Panc1 (cell line): ENCODE results near the gene SIAH1.

Experiments
- CTCF ChIP-seq: fragments of 450-650 bp; IDR thresholded peaks from 2 replicates; pipeline ENCODE4 v1.5.1; 2017; ENCODE audit warnings: mild to moderate bottlenecking
- POLR2AphosphoS5 ChIP-seq: IDR thresholded peaks from 2 replicates; pipeline ENCODE4 v1.6.1; 2012; ENCODE audit warnings: mild to moderate bottlenecking, low read depth, low read length, moderate library complexity

GRCh38 chr16:48358419-48358818, 26.8 kb downstream of the SIAH1 start:
- TF ChIP-seq POLR2AphosphoS5 (no peak), CTCF (no peak)
